Tibial nerve (tissue), 4 donors: ENCODE measurements around the gene ERGIC2. TPM values are rescaled to one million over a fixed set of nuclear protein-coding genes. Genes with fewer than 3 reads are reported as not detected.
A peak's percentile ranks its signal among the peaks of the same experiment; 100 is the strongest.

Experiments
- DNase-seq, 2 donors: peaks; one replicate each; pipeline ENCODE4 v3.0.0-alpha.2; 2019; ENCODE audit warnings: low spot score in 2 of 2
- H3K27ac ChIP-seq, 4 donors: fragments of 200-600 bp; sonication (generic) in 3 of 4; one replicate each; pipeline ENCODE4 v1.5.1; 2017 to 2019; ENCODE audit warnings: mild to moderate bottlenecking in 1 of 4
- H3K27me3 ChIP-seq, 2 donors: fragments of 200-600 bp; sonication (generic) in 1 of 2; one replicate each; pipeline versions ENCODE4 v1.5.1 to v1.6.0; 2017 to 2019
- H3K36me3 ChIP-seq, 3 donors: fragments of 200-600 bp; sonication (generic); one replicate each; pipeline ENCODE4 v1.5.1; 2018 to 2019
- H3K4me1 ChIP-seq, 4 donors: fragments of 200-600 bp; sonication (generic) in 3 of 4; one replicate each; pipeline ENCODE4 v1.5.1; 2017 to 2019
- H3K4me3 ChIP-seq, 4 donors: fragments of 200-600 bp; sonication (generic) in 3 of 4; one replicate each; pipeline ENCODE4 v1.5.1; 2017 to 2019; ENCODE audit warnings: mild to moderate bottlenecking in 1 of 4, moderate library complexity in 1 of 4
- H3K9me3 ChIP-seq, 4 donors: fragments of 200-600 bp; sonication (generic) in 3 of 4; one replicate each; pipeline ENCODE4 v1.5.1; 2017 to 2019
- EP300 ChIP-seq, 2 donors: sonication (generic); formaldehyde crosslinking; IDR thresholded peaks; one replicate each; pipeline ENCODE4 v1.6.1; 2017; ENCODE audit warnings: antibody characterized with exemption in 2 of 2, mild to moderate bottlenecking in 1 of 2
- POLR2A ChIP-seq, 2 donors: fragments of 450-650 bp; IDR thresholded peaks; one replicate each; pipeline ENCODE4 v1.6.1; 2017; ENCODE audit warnings: antibody characterized with exemption in 2 of 2, mild to moderate bottlenecking in 2 of 2, moderate library complexity in 2 of 2
- WGBS, 2 donors: methylation state at CpG; one replicate each; pipeline ENCODE4 v1.1.5; 2018; 5-methylcytosine and 5-hydroxymethylcytosine counted together
- total RNA-seq, 4 donors: library from RNA; depleted of rRNA; stranded (reverse); fragments of >200 nt; gene quantifications; one replicate each; pipeline ENCODE4 v1.1.0, GENCODE V29; 2016
- TF ChIP-seq, protein P1 (sequence below), 5 experiments: fragments of 200-600 bp in 3 of 5; fragments of 450-650 bp in 2 of 5; sonication (generic) in 3 of 5; IDR thresholded peaks; one replicate each; pipeline ENCODE4 v1.5.1; 2016 to 2019; ENCODE audit warnings: antibody characterized with exemption in 5 of 5, mild to moderate bottlenecking in 3 of 5, moderate library complexity in 2 of 5

The ERGIC2 gene
- total RNA-seq, 4 donors from 2014 or later, result 20.7 to 41.1 (median 28.7) TPM

DNA sequence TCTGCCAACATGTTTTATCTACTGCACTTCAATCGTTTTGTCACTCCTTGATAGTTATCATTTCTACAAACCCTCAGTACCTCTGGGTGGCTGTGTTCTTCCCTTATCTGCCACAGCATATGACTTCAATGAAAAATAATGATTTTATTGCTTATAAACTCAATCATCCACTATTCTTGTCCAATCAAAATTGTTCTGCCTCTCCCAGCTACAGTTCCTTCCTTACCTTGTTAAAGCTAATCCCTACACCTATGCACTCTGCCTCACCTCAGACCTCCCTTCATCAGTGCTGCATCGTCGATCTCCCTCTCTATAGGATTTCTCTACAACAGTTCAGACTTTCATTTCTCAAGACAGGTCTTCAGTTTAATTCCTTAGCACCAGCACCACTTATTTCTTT lies 58.8 kb downstream of the ERGIC2 start:
- Histone ChIP-seq H3K27ac (no peak overlapping the region), H3K27me3 (no peaks in the 10 kb centered on the region), H3K9me3 (no peaks in the 10 kb centered on the region), H3K36me3 (peaks cover 0 to 30% (median 0%) of the 10 kb centered on the region in 3 donors), H3K4me1 (no peaks in the 10 kb centered on the region), H3K4me3 (no peak overlapping the region)
- 95% methylated on average over 3 of the region's 3 CpGs for WGBS, 2 donors
- TF ChIP-seq POLR2A (IDR thresholded peaks at IDR 0.05), result no peak
- TF ChIP-seq, protein P1, sequence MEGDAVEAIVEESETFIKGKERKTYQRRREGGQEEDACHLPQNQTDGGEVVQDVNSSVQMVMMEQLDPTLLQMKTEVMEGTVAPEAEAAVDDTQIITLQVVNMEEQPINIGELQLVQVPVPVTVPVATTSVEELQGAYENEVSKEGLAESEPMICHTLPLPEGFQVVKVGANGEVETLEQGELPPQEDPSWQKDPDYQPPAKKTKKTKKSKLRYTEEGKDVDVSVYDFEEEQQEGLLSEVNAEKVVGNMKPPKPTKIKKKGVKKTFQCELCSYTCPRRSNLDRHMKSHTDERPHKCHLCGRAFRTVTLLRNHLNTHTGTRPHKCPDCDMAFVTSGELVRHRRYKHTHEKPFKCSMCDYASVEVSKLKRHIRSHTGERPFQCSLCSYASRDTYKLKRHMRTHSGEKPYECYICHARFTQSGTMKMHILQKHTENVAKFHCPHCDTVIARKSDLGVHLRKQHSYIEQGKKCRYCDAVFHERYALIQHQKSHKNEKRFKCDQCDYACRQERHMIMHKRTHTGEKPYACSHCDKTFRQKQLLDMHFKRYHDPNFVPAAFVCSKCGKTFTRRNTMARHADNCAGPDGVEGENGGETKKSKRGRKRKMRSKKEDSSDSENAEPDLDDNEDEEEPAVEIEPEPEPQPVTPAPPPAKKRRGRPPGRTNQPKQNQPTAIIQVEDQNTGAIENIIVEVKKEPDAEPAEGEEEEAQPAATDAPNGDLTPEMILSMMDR (IDR thresholded peaks at IDR 0.05), result no peak
- no peak for TF ChIP-seq EP300 (IDR thresholded peaks at IDR 0.05)
- DNase-seq, result no peak

GRCh38 chr12:29320295-29321085 lies 60.5 kb downstream of the ERGIC2 start:
- no peaks in the 10 kb centered on the region for H3K4me1 ChIP-seq
- no peak for DNase-seq
- H3K9me3 ChIP-seq, result no peaks in the 10 kb centered on the region
- TF ChIP-seq, protein P1 (IDR thresholded peaks at IDR 0.05), result no peak
- TF ChIP-seq POLR2A (IDR thresholded peaks at IDR 0.05) (no peak), EP300 (IDR thresholded peaks at IDR 0.05) (no peak)
- no peaks in the 10 kb centered on the region for H3K27me3 ChIP-seq
- WGBS, 2 donors, result 91 to 93% methylated on average over 2 of the region's 2 CpGs
- H3K27ac ChIP-seq, result no peak overlapping the region
- H3K36me3 ChIP-seq, result peaks cover 0 to 30% (median 0%) of the 10 kb centered on the region in 3 donors
- no peak overlapping the region for H3K4me3 ChIP-seq

- Histone ChIP-seq H3K36me3 (peaks cover 0 to 18% (median 0%) of the 10 kb centered on the region in 3 donors), H3K4me1 (no peaks in the 10 kb centered on the region), H3K9me3 (no peaks in the 10 kb centered on the region), H3K27me3 (no peaks in the 10 kb centered on the region), H3K4me3 (no peak overlapping the region), H3K27ac (no peak overlapping the region)
- 34 to 37% methylated on average over 8 of the region's 8 CpGs for WGBS, 2 donors
- peak in 1 of 2 donors; percentile 24 for DNase-seq
- TF ChIP-seq POLR2A (IDR thresholded peaks at IDR 0.05) (no peak), EP300 (IDR thresholded peaks at IDR 0.05) (no peak)
- TF ChIP-seq, protein P1 (IDR thresholded peaks at IDR 0.05), result peak; percentile 61 to 80 (median 73)
These were observed 63.2 kb downstream of the ERGIC2 start for GRCh38 chr12:29317556-29318363.

GRCh38 chr12:29316752-29317151 lies 64.2 kb downstream of the ERGIC2 start:
- DNase-seq, result no peak
- Histone ChIP-seq H3K4me3 (no peak overlapping the region), H3K9me3 (no peaks in the 10 kb centered on the region), H3K4me1 (no peaks in the 10 kb centered on the region), H3K27me3 (no peaks in the 10 kb centered on the region), H3K36me3 (peaks cover 0 to 8% (median 0%) of the 10 kb centered on the region in 3 donors), H3K27ac (no peak overlapping the region)
- TF ChIP-seq EP300 (IDR thresholded peaks at IDR 0.05) (no peak), POLR2A (IDR thresholded peaks at IDR 0.05) (no peak)
- TF ChIP-seq, protein P1 (IDR thresholded peaks at IDR 0.05), result no peak
- 59 to 69% methylated on average over 4 of the region's 4 CpGs for WGBS, 2 donors

DNA sequence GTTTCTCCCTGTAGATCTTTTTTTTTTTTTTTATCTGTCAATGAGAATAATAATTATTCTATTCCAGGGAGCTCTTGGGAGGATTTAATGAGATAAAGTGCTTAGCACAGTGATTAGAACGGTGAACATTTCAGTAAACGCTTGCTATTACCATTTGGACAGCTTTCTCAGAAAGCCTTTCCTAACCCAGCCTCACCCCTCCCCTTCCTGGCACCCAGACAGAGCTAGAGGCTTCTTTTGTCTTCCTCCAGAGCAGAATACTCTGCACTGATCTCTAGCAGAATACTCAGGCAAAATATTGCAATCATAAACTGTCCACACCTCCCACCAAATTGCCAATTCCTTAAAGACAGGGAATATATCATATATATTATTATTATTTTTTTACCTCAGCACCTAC lies 66.6 kb downstream of the ERGIC2 start:
- Histone ChIP-seq H3K9me3 (no peaks in the 10 kb centered on the region), H3K27ac (no peak overlapping the region), H3K4me3 (no peak overlapping the region), H3K36me3 (no peaks in the 10 kb centered on the region), H3K4me1 (no peaks in the 10 kb centered on the region), H3K27me3 (no peaks in the 10 kb centered on the region)
- no peak for DNase-seq
- TF ChIP-seq POLR2A (IDR thresholded peaks at IDR 0.05) (no peak), EP300 (IDR thresholded peaks at IDR 0.05) (no peak)
- TF ChIP-seq, protein P1 (IDR thresholded peaks at IDR 0.05), result no peak
- 14 to 26% methylated on average over 2 of the region's 2 CpGs for WGBS, 2 donors
